ENCODE results near the gene HYLS1. TPM values are rescaled to one million over a fixed set of nuclear protein-coding genes. Genes with fewer than 3 reads are reported as not detected.
A peak's percentile ranks its signal among the peaks of the same experiment; 100 is the strongest.

The HYLS1 gene
- total and polyA plus RNA-seq, 12 donors = 1.8 to 8.4 (median 4.0) TPM

- Histone ChIP-seq H3K36me3 (replicated peaks in 1 of 2) (no peaks in the 10 kb centered on the region), H3K4me1 (replicated peaks in 1 of 2) (no peaks in the 10 kb centered on the region), H3K4me3 (no peak overlapping the region), H3K27me3 (no peaks in the 10 kb centered on the region), H3K27ac (no peak overlapping the region), H3K9me3 (replicated peaks in 1 of 3) (no peaks in the 10 kb centered on the region)
- DNase-seq = peak; percentile 47 to 77 (median 62)
- WGBS, 4 donors = 9 to 13% (median 10%) methylated on average over 8 of the region's 8 CpGs
- TF ChIP-seq POLR2A (IDR thresholded peaks at IDR 0.05) (no peak), CTCF (IDR thresholded peaks at IDR 0.05) (peak; percentile 60 to 82 (median 72))
- intact Hi-C loops (cut with DNase I) = loop anchor here (10.0 kb wide), 1 partner anchor 250 kb away; the partner anchor contains the start of gene CHEK1 (in 2 of the 2)
Measured at GRCh38 chr11:125874556-125875124, 12.8 kb upstream of the HYLS1 start.

- intact Hi-C loops (cut with DNase I) = no loop called here
- no peaks in the 10 kb centered on the region for H3K36me3 ChIP-seq (replicated peaks in 1 of 2)
- no peaks in the 10 kb centered on the region for H3K27me3 ChIP-seq
- TF ChIP-seq POLR2A (IDR thresholded peaks at IDR 0.05) (no peak), CTCF (IDR thresholded peaks at IDR 0.05) (no peak)
- 76 to 87% (median 76%) methylated on average over 1 of the region's 1 CpG for WGBS, 4 donors
- no peak for DNase-seq
- H3K4me1 ChIP-seq (replicated peaks in 1 of 2) = no peaks in the 10 kb centered on the region
- H3K4me3 ChIP-seq = no peak overlapping the region
- H3K9me3 ChIP-seq (replicated peaks in 1 of 3) = no peaks in the 10 kb centered on the region
- no peak overlapping the region for H3K27ac ChIP-seq
Measured at GRCh38 chr11:125881291-125881690, 6.2 kb upstream of the HYLS1 start.

GRCh38 chr11:125883375-125883774, 4.1 kb upstream of the HYLS1 start:
- 74 to 90% (median 83%) methylated on average over 8 of the region's 8 CpGs for WGBS, 4 donors
- no peak for TF ChIP-seq POLR2A (IDR thresholded peaks at IDR 0.05)
- no peak for TF ChIP-seq CTCF (IDR thresholded peaks at IDR 0.05)
- no peak for DNase-seq
- no peaks in the 10 kb centered on the region for H3K9me3 ChIP-seq (replicated peaks in 1 of 3)
- no peak overlapping the region for H3K4me3 ChIP-seq
- no peaks in the 10 kb centered on the region for H3K27me3 ChIP-seq
- H3K36me3 ChIP-seq (replicated peaks in 1 of 2) = no peaks in the 10 kb centered on the region
- intact Hi-C loops (cut with DNase I) = no loop called here
- H3K4me1 ChIP-seq (replicated peaks in 1 of 2) = peaks cover 0 to 7% of the 10 kb centered on the region in 2 donors
- no peak overlapping the region for H3K27ac ChIP-seq

GRCh38 chr11:125886997-125887372, 483 bp upstream of the HYLS1 start:
- H3K4me1 ChIP-seq (replicated peaks in 1 of 2) = peaks cover 0 to 21% of the 10 kb centered on the region in 2 donors
- peak; percentile 42 to 78 (median 57) for DNase-seq
- no peaks in the 10 kb centered on the region for H3K27me3 ChIP-seq
- peak overlapping the region; percentile 20 to 98 (median 94) for H3K27ac ChIP-seq
- H3K9me3 ChIP-seq (replicated peaks in 1 of 3) = no peaks in the 10 kb centered on the region
- no peaks in the 10 kb centered on the region for H3K36me3 ChIP-seq (replicated peaks in 1 of 2)
- intact Hi-C loops (cut with DNase I) = no loop called here
- no peak for TF ChIP-seq CTCF (IDR thresholded peaks at IDR 0.05)
- peak overlapping the region in 2 of 4 donors; percentile 33 to 65 for H3K4me3 ChIP-seq
- 12 to 27% (median 16%) methylated on average over 8 to 24 of the region's 24 CpGs for WGBS, 4 donors

Measured in adrenal gland (tissue), 12 donors.